ENCODE results near the gene YOD1. TPM values are rescaled to one million over a fixed set of nuclear protein-coding genes. Genes with fewer than 3 reads are reported as not detected.

Gene YOD1
- total and polyA plus RNA-seq, 2 of the 13 experiments (the other 11 are each of a cell fraction or from before 2014, with no cell fraction given), result 3.4 to 9.1 TPM

DNA sequence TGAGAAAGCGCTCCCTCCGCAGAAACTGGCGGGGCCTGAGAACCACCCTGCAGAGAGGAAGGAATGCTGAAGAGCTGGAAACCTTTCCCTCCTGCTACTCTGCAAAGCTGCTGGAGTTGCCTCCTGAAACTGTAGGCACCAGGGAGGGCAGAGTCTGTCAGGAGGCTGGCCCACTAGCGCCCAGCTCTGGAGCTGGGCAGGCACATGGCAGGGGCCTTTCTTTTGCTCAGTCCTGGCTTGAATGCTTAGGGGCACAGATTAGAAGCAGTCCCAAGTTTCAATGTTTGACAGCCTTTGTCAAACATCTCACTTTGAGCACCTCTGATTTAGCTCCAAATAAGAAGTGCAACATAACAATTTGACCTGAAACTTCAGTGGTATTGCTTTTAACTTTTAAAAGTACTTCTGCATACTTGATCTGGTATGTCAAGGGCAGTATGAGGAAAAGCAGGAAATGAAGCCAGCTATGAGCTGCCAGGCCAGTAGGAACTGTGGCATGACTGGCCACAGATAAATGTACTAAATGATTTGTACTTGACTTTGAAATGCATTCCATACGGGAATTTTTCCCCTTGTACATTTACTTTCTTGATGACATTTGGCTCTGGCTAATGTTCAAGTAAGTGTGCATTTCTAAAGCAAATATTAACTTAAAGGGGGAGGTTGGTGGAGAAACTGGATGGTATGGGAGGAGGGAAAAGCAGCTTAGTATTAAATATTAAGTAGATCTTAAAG lies 25.7 kb downstream of the YOD1 start (continued):
- TF ChIP-seq TSC22D2 (CRISPR knock-in tag; IDR thresholded peaks at IDR 0.05; ENCODE audit: borderline replicate concordance) (no peak), ZNF781 (CRISPR knock-in tag; IDR thresholded peaks at IDR 0.05; ENCODE audit: borderline replicate concordance, not compliant biosample characterization) (no peak), FOSL2 (CRISPR knock-in tag; IDR thresholded peaks at IDR 0.05) (peak; percentile 65), ZNF614 (CRISPR knock-in tag; IDR thresholded peaks at IDR 0.05; ENCODE audit: borderline replicate concordance) (no peak; the same call in 1 of the 2 replicates), SP5 (CRISPR knock-in tag; IDR thresholded peaks at IDR 0.05; ENCODE audit: borderline replicate concordance, low read depth) (peak; percentile 43; the same call in 1 of the 2 replicates), ZBTB3 (CRISPR knock-in tag; IDR thresholded peaks at IDR 0.05; ENCODE audit: borderline replicate concordance, low read depth) (no peak), ZFP90 (CRISPR knock-in tag; IDR thresholded peaks at IDR 0.05; ENCODE audit: borderline replicate concordance) (no peak), IKZF1 (IDR thresholded peaks at IDR 0.05) (no peak), ZNF260 (CRISPR knock-in tag; IDR thresholded peaks at IDR 0.05; ENCODE audit: borderline replicate concordance, low read depth) (no peak), ZNF543 (CRISPR knock-in tag; IDR thresholded peaks at IDR 0.05) (no peak), NCOR1 (IDR thresholded peaks at IDR 0.05; ENCODE audit: borderline replicate concordance, low read length) (peak; percentile 74; the same call in 1 of the 2 replicates), TCF7 (IDR thresholded peaks at IDR 0.05; ENCODE audit: low read depth) (peak; percentile 53), ZNF263 (CRISPR knock-in tag; IDR thresholded peaks at IDR 0.05) (no peak), U2AF1 (optimal IDR thresholded peaks at IDR 0.05; ENCODE audit: low read depth, low read length) (no peak)
- TF ChIP-seq, protein P1, sequence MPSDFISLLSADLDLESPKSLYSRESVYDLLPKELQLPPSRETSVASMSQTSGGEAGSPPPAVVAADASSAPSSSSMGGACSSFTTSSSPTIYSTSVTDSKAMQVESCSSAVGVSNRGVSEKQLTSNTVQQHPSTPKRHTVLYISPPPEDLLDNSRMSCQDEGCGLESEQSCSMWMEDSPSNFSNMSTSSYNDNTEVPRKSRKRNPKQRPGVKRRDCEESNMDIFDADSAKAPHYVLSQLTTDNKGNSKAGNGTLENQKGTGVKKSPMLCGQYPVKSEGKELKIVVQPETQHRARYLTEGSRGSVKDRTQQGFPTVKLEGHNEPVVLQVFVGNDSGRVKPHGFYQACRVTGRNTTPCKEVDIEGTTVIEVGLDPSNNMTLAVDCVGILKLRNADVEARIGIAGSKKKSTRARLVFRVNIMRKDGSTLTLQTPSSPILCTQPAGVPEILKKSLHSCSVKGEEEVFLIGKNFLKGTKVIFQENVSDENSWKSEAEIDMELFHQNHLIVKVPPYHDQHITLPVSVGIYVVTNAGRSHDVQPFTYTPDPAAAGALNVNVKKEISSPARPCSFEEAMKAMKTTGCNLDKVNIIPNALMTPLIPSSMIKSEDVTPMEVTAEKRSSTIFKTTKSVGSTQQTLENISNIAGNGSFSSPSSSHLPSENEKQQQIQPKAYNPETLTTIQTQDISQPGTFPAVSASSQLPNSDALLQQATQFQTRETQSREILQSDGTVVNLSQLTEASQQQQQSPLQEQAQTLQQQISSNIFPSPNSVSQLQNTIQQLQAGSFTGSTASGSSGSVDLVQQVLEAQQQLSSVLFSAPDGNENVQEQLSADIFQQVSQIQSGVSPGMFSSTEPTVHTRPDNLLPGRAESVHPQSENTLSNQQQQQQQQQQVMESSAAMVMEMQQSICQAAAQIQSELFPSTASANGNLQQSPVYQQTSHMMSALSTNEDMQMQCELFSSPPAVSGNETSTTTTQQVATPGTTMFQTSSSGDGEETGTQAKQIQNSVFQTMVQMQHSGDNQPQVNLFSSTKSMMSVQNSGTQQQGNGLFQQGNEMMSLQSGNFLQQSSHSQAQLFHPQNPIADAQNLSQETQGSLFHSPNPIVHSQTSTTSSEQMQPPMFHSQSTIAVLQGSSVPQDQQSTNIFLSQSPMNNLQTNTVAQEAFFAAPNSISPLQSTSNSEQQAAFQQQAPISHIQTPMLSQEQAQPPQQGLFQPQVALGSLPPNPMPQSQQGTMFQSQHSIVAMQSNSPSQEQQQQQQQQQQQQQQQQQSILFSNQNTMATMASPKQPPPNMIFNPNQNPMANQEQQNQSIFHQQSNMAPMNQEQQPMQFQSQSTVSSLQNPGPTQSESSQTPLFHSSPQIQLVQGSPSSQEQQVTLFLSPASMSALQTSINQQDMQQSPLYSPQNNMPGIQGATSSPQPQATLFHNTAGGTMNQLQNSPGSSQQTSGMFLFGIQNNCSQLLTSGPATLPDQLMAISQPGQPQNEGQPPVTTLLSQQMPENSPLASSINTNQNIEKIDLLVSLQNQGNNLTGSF (CRISPR knock-in tag; IDR thresholded peaks at IDR 0.05), result no peak
- TF ChIP-seq, protein P2, sequence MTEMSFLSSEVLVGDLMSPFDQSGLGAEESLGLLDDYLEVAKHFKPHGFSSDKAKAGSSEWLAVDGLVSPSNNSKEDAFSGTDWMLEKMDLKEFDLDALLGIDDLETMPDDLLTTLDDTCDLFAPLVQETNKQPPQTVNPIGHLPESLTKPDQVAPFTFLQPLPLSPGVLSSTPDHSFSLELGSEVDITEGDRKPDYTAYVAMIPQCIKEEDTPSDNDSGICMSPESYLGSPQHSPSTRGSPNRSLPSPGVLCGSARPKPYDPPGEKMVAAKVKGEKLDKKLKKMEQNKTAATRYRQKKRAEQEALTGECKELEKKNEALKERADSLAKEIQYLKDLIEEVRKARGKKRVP (CRISPR knock-in tag; IDR thresholded peaks at IDR 0.05), result no peak
- TF ChIP-seq, protein P3, sequence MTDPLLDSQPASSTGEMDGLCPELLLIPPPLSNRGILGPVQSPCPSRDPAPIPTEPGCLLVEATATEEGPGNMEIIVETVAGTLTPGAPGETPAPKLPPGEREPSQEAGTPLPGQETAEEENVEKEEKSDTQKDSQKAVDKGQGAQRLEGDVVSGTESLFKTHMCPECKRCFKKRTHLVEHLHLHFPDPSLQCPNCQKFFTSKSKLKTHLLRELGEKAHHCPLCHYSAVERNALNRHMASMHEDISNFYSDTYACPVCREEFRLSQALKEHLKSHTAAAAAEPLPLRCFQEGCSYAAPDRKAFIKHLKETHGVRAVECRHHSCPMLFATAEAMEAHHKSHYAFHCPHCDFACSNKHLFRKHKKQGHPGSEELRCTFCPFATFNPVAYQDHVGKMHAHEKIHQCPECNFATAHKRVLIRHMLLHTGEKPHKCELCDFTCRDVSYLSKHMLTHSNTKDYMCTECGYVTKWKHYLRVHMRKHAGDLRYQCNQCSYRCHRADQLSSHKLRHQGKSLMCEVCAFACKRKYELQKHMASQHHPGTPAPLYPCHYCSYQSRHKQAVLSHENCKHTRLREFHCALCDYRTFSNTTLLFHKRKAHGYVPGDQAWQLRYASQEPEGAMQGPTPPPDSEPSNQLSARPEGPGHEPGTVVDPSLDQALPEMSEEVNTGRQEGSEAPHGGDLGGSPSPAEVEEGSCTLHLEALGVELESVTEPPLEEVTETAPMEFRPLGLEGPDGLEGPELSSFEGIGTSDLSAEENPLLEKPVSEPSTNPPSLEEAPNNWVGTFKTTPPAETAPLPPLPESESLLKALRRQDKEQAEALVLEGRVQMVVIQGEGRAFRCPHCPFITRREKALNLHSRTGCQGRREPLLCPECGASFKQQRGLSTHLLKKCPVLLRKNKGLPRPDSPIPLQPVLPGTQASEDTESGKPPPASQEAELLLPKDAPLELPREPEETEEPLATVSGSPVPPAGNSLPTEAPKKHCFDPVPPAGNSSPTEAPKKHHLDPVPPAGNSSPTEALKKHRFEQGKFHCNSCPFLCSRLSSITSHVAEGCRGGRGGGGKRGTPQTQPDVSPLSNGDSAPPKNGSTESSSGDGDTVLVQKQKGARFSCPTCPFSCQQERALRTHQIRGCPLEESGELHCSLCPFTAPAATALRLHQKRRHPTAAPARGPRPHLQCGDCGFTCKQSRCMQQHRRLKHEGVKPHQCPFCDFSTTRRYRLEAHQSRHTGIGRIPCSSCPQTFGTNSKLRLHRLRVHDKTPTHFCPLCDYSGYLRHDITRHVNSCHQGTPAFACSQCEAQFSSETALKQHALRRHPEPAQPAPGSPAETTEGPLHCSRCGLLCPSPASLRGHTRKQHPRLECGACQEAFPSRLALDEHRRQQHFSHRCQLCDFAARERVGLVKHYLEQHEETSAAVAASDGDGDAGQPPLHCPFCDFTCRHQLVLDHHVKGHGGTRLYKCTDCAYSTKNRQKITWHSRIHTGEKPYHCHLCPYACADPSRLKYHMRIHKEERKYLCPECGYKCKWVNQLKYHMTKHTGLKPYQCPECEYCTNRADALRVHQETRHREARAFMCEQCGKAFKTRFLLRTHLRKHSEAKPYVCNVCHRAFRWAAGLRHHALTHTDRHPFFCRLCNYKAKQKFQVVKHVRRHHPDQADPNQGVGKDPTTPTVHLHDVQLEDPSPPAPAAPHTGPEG (CRISPR knock-in tag; IDR thresholded peaks at IDR 0.05), result no peak
